Glomerular visceral epithelial cell (primary cell): ENCODE measurements around the gene ZNF207.
"Not testable (repeated sequence)": the region's sequence is repeated elsewhere in the genome, so short reads cannot be mapped to it uniquely, and the experiment has no call there.

Source experiments
- DNase-seq: peaks from one replicate; pipeline ENCODE4 v3.0.0-alpha.2; 2016; ENCODE audit errors: extremely low spot score

Gene ZNF207

GRCh38 chr17:32386844-32387243, 36.9 kb downstream of the ZNF207 start:
- peak; percentile 16 for DNase-seq

- not testable (repeated sequence) for DNase-seq
These were observed 38.2 kb downstream of the ZNF207 start for GRCh38 chr17:32388128-32388527.

GRCh38 chr17:32388613-32389459, 38.9 kb downstream of the ZNF207 start:
- DNase-seq: no peak

- no peak for DNase-seq
These were observed 43.9 kb downstream of the ZNF207 start for GRCh38 chr17:32393904-32394303.

GRCh38 chr17:32396343-32396742, 46.4 kb downstream of the ZNF207 start:
- DNase-seq: no peak

GRCh38 chr17:32398946-32399345, 49.0 kb downstream of the ZNF207 start:
- DNase-seq: no peak

- not testable (repeated sequence) for DNase-seq
These were observed 60.1 kb downstream of the ZNF207 start for GRCh38 chr17:32410085-32410484.

- DNase-seq: no peak
These were observed 76.9 kb downstream of the ZNF207 start for GRCh38 chr17:32426894-32427293.

GRCh38 chr17:32429598-32429997, 79.6 kb downstream of the ZNF207 start:
- DNase-seq: no peak
